Measurements from ENCODE around the gene USF1. TPM values are rescaled to one million over a fixed set of nuclear protein-coding genes. Genes with fewer than 3 reads are reported as not detected.
A peak's percentile ranks its signal among the peaks of the same experiment; 100 is the strongest.

Gene USF1
- total RNA-seq, 1 donor from 2014 or later = 70.1 TPM

DNA sequence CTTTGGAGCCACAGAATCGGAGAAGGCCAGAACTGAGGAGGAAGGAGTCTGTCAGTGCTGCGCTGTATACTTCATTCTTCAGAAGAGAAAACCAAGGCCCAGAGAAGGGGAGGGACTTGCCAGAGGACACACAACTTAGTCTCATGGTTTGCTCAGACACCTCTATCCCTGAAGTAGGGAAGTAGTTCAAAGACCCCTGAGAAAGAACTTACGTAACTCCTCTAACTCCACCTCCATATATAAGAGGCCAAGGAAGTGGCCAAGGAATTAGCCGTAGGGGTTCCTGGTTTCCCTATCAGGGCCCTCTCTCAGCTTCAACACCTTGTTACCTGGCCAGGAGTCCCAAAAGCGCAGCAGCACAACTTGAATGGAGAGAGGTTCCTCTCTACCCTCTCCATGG is 44.2 kb upstream of the USF1 start:
- no peak overlapping the region for H3K27ac Mint-ChIP-seq (ENCODE audit: unreplicated experiment)
- no peaks in the 10 kb centered on the region for H3K9me3 Mint-ChIP-seq (ENCODE audit: unreplicated experiment)
- no peak overlapping the region for H3K27ac ChIP-seq (ENCODE audit: low read depth, low read length)
- H4K20me1 ChIP-seq (ENCODE audit: insufficient read depth, low read length) = no peaks in the 10 kb centered on the region
- no peak overlapping the region for H3K9ac ChIP-seq (ENCODE audit: low read length)
- no peaks in the 10 kb centered on the region for H3K27me3 Mint-ChIP-seq (ENCODE audit: low read depth, unreplicated experiment)
- H3K36me3 Mint-ChIP-seq (ENCODE audit: low read depth, unreplicated experiment) = no peaks in the 10 kb centered on the region
- FAIRE-seq = no peak
- no peaks in the 10 kb centered on the region for H3K36me3 ChIP-seq (ENCODE audit: insufficient read depth, low read length)
- H3K4me1 ChIP-seq (ENCODE audit: insufficient read depth, low read length) = peaks cover 21% of the 10 kb centered on the region
- no peak for DNase-seq (ENCODE audit: low read depth)
- no peaks in the 10 kb centered on the region for H3K79me2 ChIP-seq (ENCODE audit: insufficient read depth, low read length)
- no peak overlapping the region for H3K4me3 Mint-ChIP-seq (ENCODE audit: unreplicated experiment)
- no peak for TF ChIP-seq EZH2 (IDR thresholded peaks at IDR 0.05; ENCODE audit: insufficient read depth, low read length)
- TF ChIP-seq, protein P1, sequence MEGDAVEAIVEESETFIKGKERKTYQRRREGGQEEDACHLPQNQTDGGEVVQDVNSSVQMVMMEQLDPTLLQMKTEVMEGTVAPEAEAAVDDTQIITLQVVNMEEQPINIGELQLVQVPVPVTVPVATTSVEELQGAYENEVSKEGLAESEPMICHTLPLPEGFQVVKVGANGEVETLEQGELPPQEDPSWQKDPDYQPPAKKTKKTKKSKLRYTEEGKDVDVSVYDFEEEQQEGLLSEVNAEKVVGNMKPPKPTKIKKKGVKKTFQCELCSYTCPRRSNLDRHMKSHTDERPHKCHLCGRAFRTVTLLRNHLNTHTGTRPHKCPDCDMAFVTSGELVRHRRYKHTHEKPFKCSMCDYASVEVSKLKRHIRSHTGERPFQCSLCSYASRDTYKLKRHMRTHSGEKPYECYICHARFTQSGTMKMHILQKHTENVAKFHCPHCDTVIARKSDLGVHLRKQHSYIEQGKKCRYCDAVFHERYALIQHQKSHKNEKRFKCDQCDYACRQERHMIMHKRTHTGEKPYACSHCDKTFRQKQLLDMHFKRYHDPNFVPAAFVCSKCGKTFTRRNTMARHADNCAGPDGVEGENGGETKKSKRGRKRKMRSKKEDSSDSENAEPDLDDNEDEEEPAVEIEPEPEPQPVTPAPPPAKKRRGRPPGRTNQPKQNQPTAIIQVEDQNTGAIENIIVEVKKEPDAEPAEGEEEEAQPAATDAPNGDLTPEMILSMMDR (IDR thresholded peaks at IDR 0.05; ENCODE audit: insufficient read depth, low read depth, low read length) = no peak
- H3K4me3 ChIP-seq (ENCODE audit: insufficient read depth, low read depth, low read length) = no peak overlapping the region
- peaks cover 59% of the 10 kb centered on the region for H3K4me1 Mint-ChIP-seq (ENCODE audit: low read depth, unreplicated experiment)
- H3K9me3 ChIP-seq (ENCODE audit: insufficient read depth, low read depth, low read length) = no peaks in the 10 kb centered on the region
- no peak overlapping the region for H3K4me2 ChIP-seq (ENCODE audit: low read length)
- H3K27me3 ChIP-seq (ENCODE audit: insufficient read depth, low read length) = no peaks in the 10 kb centered on the region
- H2AFZ ChIP-seq (ENCODE audit: low read depth, low read length) = no peak overlapping the region

DNA sequence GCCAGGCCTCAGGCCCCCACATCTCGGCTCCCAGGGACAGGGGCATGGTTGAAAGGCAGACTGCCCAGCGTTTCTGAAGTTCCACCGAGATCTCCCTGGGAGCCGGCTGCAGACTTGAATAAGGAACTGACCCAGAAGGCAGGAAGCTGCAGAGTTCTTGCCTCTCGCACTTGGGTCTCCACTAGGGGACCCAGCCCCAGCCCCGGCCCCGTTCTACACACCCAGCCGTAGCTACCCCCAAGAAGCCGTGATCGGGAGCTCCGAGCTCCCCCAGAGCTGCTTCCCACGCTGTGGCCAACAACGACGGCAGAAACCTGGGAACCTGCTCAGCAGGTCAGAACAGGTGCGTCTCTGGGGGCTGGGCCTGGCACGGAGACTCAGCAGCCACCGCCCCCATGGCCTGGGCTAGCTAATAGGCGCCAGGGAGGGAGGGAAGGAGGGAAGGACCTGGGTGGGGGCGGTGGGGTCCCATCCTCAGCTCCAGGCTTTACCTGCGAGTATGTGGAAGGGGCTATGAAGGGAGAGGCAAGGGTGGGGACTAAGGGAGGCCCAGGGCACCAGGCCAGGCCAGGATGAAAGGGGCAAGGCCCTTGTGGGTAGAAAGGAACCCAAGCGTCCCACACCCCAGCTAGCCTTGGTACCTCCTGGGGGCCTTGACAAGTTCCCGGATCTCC is 43.6 kb upstream of the USF1 start, which contains the start of gene NECTIN4:
Gene NECTIN4 (minus strand): TSS at position 308 of the 674 bp plus-strand sequence. CDS start 262 bp downstream, at position 46.
- no peaks in the 10 kb centered on the region for H3K79me2 ChIP-seq (ENCODE audit: insufficient read depth, low read length)
- Mint-ChIP-seq H3K9me3 (ENCODE audit: unreplicated experiment) (no peaks in the 10 kb centered on the region), H3K4me1 (ENCODE audit: low read depth, unreplicated experiment) (peaks cover 59% of the 10 kb centered on the region), H3K27me3 (ENCODE audit: low read depth, unreplicated experiment) (no peaks in the 10 kb centered on the region), H3K27ac (ENCODE audit: unreplicated experiment) (peak within 1 kb of the TSS; percentile 20), H3K4me3 (ENCODE audit: unreplicated experiment) (peak within 1 kb of the TSS; percentile 54), H3K36me3 (ENCODE audit: low read depth, unreplicated experiment) (no peaks in the 10 kb centered on the region)
- no peaks in the 10 kb centered on the region for H4K20me1 ChIP-seq (ENCODE audit: insufficient read depth, low read length)
- H3K36me3 ChIP-seq (ENCODE audit: insufficient read depth, low read length) = no peaks in the 10 kb centered on the region
- no peak for FAIRE-seq
- H3K4me3 ChIP-seq (ENCODE audit: insufficient read depth, low read depth, low read length) = no peak within 1 kb of the TSS
- DNase-seq (ENCODE audit: low read depth) = no peak
- no peak within 1 kb of the TSS for H3K27ac ChIP-seq (ENCODE audit: low read depth, low read length)
- H2AFZ ChIP-seq (ENCODE audit: low read depth, low read length) = no peak within 1 kb of the TSS
- no peak within 1 kb of the TSS for H3K4me2 ChIP-seq (ENCODE audit: low read length)
- no peak within 1 kb of the TSS for H3K9ac ChIP-seq (ENCODE audit: low read length)
- no peaks in the 10 kb centered on the region for H3K27me3 ChIP-seq (ENCODE audit: insufficient read depth, low read length)
- TF ChIP-seq, protein P1 (IDR thresholded peaks at IDR 0.05; ENCODE audit: insufficient read depth, low read depth, low read length) = no peak
- TF ChIP-seq EZH2 (IDR thresholded peaks at IDR 0.05; ENCODE audit: insufficient read depth, low read length) = no peak
- no peaks in the 10 kb centered on the region for H3K9me3 ChIP-seq (ENCODE audit: insufficient read depth, low read depth, low read length)
- H3K4me1 ChIP-seq (ENCODE audit: insufficient read depth, low read length) = peaks cover 25% of the 10 kb centered on the region

DNA sequence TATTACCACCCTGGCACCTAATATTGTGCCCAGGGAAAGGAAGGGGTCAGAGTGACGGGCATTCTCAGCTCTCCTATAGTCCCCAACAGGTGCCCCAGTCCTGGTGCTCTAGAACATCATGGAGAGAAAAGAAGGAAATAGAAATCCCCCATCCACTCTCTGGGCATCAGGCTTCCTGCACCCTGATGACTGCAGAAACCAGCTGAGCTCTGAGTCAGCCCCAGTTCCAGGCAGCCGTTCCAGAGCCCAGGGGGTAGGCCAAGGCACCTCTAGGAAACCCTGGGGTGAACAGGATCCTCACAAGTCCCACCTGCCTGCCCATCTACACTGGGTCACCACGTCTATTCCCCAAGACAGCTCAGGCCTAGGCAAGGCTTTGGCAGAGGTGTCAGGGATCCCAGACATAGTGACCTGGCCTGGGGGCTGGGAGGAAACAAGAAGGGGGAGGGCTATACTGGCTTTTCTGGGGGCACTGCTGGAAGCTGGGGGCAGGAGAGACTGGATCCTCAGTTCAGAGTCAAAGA is 42.9 kb upstream of the USF1 start:
- H3K4me3 ChIP-seq (ENCODE audit: insufficient read depth, low read depth, low read length) = no peak overlapping the region
- no peak overlapping the region for H3K4me2 ChIP-seq (ENCODE audit: low read length)
- peaks cover 64% of the 10 kb centered on the region for H3K4me1 Mint-ChIP-seq (ENCODE audit: low read depth, unreplicated experiment)
- H3K9ac ChIP-seq (ENCODE audit: low read length) = no peak overlapping the region
- no peaks in the 10 kb centered on the region for H3K9me3 ChIP-seq (ENCODE audit: insufficient read depth, low read depth, low read length)
- no peaks in the 10 kb centered on the region for H4K20me1 ChIP-seq (ENCODE audit: insufficient read depth, low read length)
- H3K9me3 Mint-ChIP-seq (ENCODE audit: unreplicated experiment) = no peaks in the 10 kb centered on the region
- DNase-seq (ENCODE audit: low read depth) (peak; percentile 26), FAIRE-seq (no peak)
- peak overlapping the region; percentile 20 for H3K27ac Mint-ChIP-seq (ENCODE audit: unreplicated experiment)
- H3K36me3 ChIP-seq (ENCODE audit: insufficient read depth, low read length) = no peaks in the 10 kb centered on the region
- no peaks in the 10 kb centered on the region for H3K27me3 ChIP-seq (ENCODE audit: insufficient read depth, low read length)
- peaks cover 32% of the 10 kb centered on the region for H3K4me1 ChIP-seq (ENCODE audit: insufficient read depth, low read length)
- peak overlapping the region; percentile 54 for H3K4me3 Mint-ChIP-seq (ENCODE audit: unreplicated experiment)
- H3K27ac ChIP-seq (ENCODE audit: low read depth, low read length) = no peak overlapping the region
- no peaks in the 10 kb centered on the region for H3K36me3 Mint-ChIP-seq (ENCODE audit: low read depth, unreplicated experiment)
- no peak overlapping the region for H2AFZ ChIP-seq (ENCODE audit: low read depth, low read length)
- H3K27me3 Mint-ChIP-seq (ENCODE audit: low read depth, unreplicated experiment) = no peaks in the 10 kb centered on the region
- TF ChIP-seq EZH2 (IDR thresholded peaks at IDR 0.05; ENCODE audit: insufficient read depth, low read length) = no peak
- TF ChIP-seq, protein P1 (IDR thresholded peaks at IDR 0.05; ENCODE audit: insufficient read depth, low read depth, low read length) = no peak
- H3K79me2 ChIP-seq (ENCODE audit: insufficient read depth, low read length) = no peaks in the 10 kb centered on the region

Measured in astrocyte (in vitro differentiated cells and primary cell).